KG1 (cell line): ENCODE results near the gene YY1.

Experiments
- DNase-seq: peaks from one replicate; lab custom pipeline; 2025; lab: John Stamatoyannopoulos, UW

Gene YY1

GRCh38 chr14:100313464-100314230 is 74.7 kb downstream of the YY1 start:
- no peak for DNase-seq

- DNase-seq, result no peak
Observed at GRCh38 chr14:100314724-100315123, 75.8 kb downstream of the YY1 start.

- no peak for DNase-seq
Observed at GRCh38 chr14:100317389-100317788, 78.4 kb downstream of the YY1 start.

GRCh38 chr14:100317912-100318808 is 79.2 kb downstream of the YY1 start:
- no peak for DNase-seq

- DNase-seq, result no peak
Observed at GRCh38 chr14:100320157-100320856, 81.4 kb downstream of the YY1 start.

- no peak for DNase-seq
Observed at GRCh38 chr14:100321473-100322137, 82.7 kb downstream of the YY1 start.

- no peak for DNase-seq
Observed at GRCh38 chr14:100322138-100322957, 83.4 kb downstream of the YY1 start.

GRCh38 chr14:100323121-100323941 is 84.4 kb downstream of the YY1 start, which contains the start of gene SLC25A47:
SLC25A47 (plus strand) TSS chr14:100323339; CDS start chr14:100323415, 76 bp downstream.
- no peak for DNase-seq

GRCh38 chr14:100323942-100324307 is 85.0 kb downstream of the YY1 start:
- DNase-seq, result no peak

- DNase-seq, result no peak
Observed at GRCh38 chr14:100325231-100325632, 86.3 kb downstream of the YY1 start.

GRCh38 chr14:100325958-100326357 is 87.0 kb downstream of the YY1 start:
- DNase-seq, result no peak

GRCh38 chr14:100327128-100327527 is 88.2 kb downstream of the YY1 start:
- DNase-seq, result no peak

GRCh38 chr14:100328495-100329163 is 89.7 kb downstream of the YY1 start:
- no peak for DNase-seq

GRCh38 chr14:100329233-100330006 is 90.5 kb downstream of the YY1 start:
- no peak for DNase-seq

GRCh38 chr14:100330007-100330344 is 91.0 kb downstream of the YY1 start:
- no peak for DNase-seq

GRCh38 chr14:100330388-100330931 is 91.5 kb downstream of the YY1 start:
- no peak for DNase-seq

- no peak for DNase-seq
Observed at GRCh38 chr14:100332071-100332639, 93.2 kb downstream of the YY1 start.
